Activated T-cell treated with anti-CD3 and anti-CD28 coated beads for 4 hours (primary cell): ENCODE results near the gene CR1.
"Not testable (repeated sequence)": the region's sequence is repeated elsewhere in the genome, so short reads cannot be mapped to it uniquely, and the experiment has no call there.

Source experiments
- DNase-seq: peaks from one replicate; pipeline ENCODE4 v3.0.0-alpha.2; 2020

CR1 gene

GRCh38 chr1:207510444-207510843 is 14.5 kb downstream of the CR1 start:
- no peak for DNase-seq

DNA sequence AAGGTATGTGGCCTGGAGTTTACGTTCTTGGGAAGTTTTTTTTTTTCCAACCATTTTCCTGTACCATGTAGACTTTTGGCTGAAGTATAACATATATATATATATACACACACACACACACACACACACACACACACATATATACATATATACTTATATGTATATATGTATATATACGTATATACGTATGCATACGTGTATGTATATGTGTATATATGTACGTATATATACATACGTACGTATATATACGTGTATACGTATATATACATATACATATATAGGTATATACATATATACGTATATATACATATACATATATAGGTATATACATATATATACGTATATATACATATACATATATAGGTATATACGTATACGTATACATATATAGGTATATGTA is 18.9 kb downstream of the CR1 start:
- DNase-seq: no peak

GRCh38 chr1:207516729-207517128 is 20.8 kb downstream of the CR1 start:
- DNase-seq: no peak

- no peak for DNase-seq
Observed at GRCh38 chr1:207518608-207519236, 22.8 kb downstream of the CR1 start.

- no peak for DNase-seq
Observed at GRCh38 chr1:207519505-207520399, 23.8 kb downstream of the CR1 start.

DNA sequence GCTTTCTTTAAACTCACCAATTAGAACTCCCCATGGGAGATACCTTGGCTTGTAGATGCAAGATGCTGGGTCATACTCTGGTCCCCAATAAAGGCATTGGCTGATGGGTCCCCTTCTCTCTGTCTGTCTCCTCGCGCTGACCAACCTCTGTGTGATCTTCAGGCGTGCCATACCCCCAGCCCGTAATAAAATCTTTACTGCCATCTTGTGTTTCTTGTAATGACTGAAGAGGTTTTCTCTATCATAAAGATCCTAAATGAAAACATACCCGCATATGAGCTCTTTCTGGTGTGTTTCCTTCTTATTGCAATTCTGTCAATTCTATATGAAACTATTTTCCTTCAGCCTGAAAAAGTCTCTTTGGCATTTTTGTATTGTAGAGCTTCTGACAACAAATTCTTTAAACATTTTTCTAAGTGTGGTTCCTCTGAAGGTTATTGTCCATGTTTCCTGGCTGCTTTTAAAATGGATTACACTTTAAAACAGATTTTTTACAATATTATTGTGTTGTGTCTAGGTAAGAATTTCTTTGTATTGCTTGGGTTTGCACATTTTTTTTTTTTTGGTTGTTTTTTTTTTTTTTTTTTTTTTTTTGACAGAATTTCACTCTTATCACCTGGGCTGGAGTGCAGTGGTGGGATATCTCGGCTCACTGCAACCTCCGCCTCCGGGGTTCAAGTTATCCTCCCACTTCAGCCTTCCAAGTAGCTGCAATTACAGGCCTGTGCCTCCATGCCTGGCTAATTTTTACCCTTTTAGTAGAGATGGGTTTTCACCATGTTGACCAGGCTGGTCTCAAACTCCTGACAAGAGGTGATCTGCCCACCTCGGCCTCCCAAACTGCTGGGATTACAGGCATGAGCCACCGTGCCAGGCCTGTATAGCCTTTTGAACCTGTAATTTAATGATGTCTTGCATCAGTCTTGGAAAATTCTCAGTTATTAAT is 24.7 kb downstream of the CR1 start:
- DNase-seq: not testable (repeated sequence)

GRCh38 chr1:207525239-207525638 is 29.3 kb downstream of the CR1 start:
- DNase-seq: not testable (repeated sequence)

GRCh38 chr1:207528401-207528800 is 32.4 kb downstream of the CR1 start:
- not testable (repeated sequence) for DNase-seq

GRCh38 chr1:207536263-207536662 is 40.3 kb downstream of the CR1 start:
- not testable (repeated sequence) for DNase-seq

- not testable (repeated sequence) for DNase-seq
Observed at GRCh38 chr1:207546677-207547357, 50.9 kb downstream of the CR1 start.

DNA sequence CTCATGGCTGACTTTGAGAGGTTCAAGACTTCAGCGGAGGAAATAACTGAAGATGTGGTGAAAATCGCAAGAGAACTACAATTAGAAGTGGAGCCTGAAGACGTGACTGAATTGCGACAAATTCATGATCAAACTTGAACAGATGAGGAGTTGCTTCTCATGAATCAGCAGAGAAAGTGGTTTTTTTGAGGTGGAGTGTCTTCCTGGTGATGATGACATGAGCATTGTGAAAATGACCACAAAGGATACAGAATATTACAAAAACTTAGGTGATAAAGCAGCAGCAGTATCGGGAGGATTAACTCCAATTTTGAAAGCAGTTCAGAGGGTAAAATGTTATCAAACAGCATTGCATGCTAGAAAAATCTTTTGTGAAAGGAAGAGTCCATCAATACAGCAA is 58.9 kb downstream of the CR1 start:
- not testable (repeated sequence) for DNase-seq

- DNase-seq: no peak
Observed at GRCh38 chr1:207565546-207566468, 69.8 kb downstream of the CR1 start.

- DNase-seq: not testable (repeated sequence)
Observed at GRCh38 chr1:207571926-207572325, 76.0 kb downstream of the CR1 start.

GRCh38 chr1:207573074-207573473 is 77.1 kb downstream of the CR1 start:
- not testable (repeated sequence) for DNase-seq

GRCh38 chr1:207575381-207575780 is 79.4 kb downstream of the CR1 start:
- not testable (repeated sequence) for DNase-seq

GRCh38 chr1:207578796-207579435 is 83.0 kb downstream of the CR1 start:
- no peak for DNase-seq

- peak; percentile 4 for DNase-seq
Observed at GRCh38 chr1:207579436-207579799, 83.5 kb downstream of the CR1 start.

DNA sequence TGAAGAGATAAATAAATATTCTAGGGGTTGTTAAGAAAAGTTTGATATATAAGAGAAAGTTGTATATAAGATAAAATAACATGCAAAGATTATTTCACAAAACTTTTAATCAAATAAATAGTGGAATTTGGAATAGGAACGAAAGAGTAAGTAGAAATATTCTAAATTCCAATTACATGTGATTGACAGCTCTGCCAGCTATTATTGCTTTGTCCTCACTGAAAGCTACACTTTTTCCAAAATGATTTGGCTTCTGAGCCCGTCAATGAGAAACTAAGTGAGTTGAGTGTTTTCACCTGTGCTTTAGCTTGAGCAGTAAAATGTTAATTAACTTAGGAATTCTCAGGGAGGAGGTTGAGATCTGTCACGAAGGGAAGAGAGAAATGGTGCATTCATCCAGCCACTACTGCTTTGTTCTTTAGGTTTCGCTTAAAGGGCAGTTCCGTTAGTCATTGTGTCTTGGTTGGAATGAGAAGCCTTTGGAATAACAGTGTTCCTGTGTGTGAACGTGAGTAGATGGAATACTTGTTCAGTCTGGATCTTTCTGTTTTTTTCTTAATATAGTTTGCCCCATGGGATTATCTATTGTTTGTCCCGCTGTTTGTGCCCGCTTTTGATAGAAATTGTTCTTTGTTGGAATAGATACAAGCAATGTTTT is 85.7 kb downstream of the CR1 start:
- DNase-seq: no peak

- DNase-seq: not testable (repeated sequence)
Observed at GRCh38 chr1:207589506-207589905, 93.5 kb downstream of the CR1 start.

DNA sequence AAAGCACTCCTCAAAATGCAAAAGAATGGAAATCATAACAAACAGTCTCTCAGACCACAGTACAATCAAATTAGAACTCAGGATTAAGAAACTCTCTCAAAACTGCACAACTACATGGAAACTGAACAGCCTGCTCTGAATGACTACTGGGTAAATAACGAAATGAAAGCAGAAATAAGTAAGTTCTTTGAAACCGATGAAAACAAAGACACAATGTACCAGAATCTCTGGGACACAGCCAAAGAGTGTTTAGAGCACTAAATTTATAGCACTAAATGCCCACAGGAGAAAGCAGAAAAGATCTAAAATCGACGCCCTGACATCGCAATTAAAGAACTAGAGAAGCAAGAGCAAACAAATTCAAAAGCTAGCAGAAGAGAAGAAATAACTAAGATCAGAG is 95.2 kb downstream of the CR1 start:
- DNase-seq: not testable (repeated sequence)
